Testis (tissue), 2 donors: ENCODE measurements around the gene PLAAT5.

Source experiments
- CTCF ChIP-seq, 3 experiments: fragments of 450-650 bp in 2 of 3; fragments of 200-600 bp in 1 of 3; sonication (generic) in 1 of 3; IDR thresholded peaks; one replicate each; pipeline ENCODE4 v1.5.1; 2016 to 2019; ENCODE audit warnings: antibody characterized with exemption in 3 of 3, mild to moderate bottlenecking in 2 of 3, moderate library complexity in 1 of 3
- POLR2A ChIP-seq: fragments of 450-650 bp; IDR thresholded peaks from one replicate; pipeline ENCODE4 v1.6.1; 2017; ENCODE audit warnings: antibody characterized with exemption, mild to moderate bottlenecking, moderate library complexity

GRCh38 chr11:63535734-63536133 is 44.8 kb upstream of the PLAAT5 start:
- no peak for TF ChIP-seq CTCF (IDR thresholded peaks at IDR 0.05)
- TF ChIP-seq POLR2A = no peak
